SK-N-SH (cell line): ENCODE results near the gene VAPB.

Source experiments
- ELF1 ChIP-seq: IDR thresholded peaks from 2 replicates; pipeline ENCODE4 v1.4.0; 2012
- EZH2phosphoT487 ChIP-seq: fragments of 200-600 bp; sonication (generic); IDR thresholded peaks from 2 replicates; pipeline ENCODE4 v1.6.1; 2017; ENCODE audit warnings: low read depth, mixed run types, mild to moderate bottlenecking, antibody characterized with exemption, moderate library complexity, borderline replicate concordance
- FOXM1 ChIP-seq: IDR thresholded peaks from 2 replicates; pipeline ENCODE4 v1.4.0; 2012; ENCODE audit warnings: low read depth, mild to moderate bottlenecking
- IRF3 ChIP-seq: fragments of 150-350 bp; IDR thresholded peaks from 2 replicates; pipeline ENCODE4 v1.6.1; 2016; ENCODE audit warnings: mild to moderate bottlenecking, low read depth, low read length
- JUND ChIP-seq: IDR thresholded peaks from 2 replicates; pipeline ENCODE4 v1.4.0; 2012
- POLR2AphosphoS5 ChIP-seq: IDR thresholded peaks from 2 replicates; pipeline ENCODE4 v1.6.1; 2012; ENCODE audit warnings: low read depth, low read length
- SIN3A ChIP-seq: IDR thresholded peaks from 2 replicates; pipeline ENCODE4 v1.6.1; 2012; ENCODE audit warnings: low read depth, mild to moderate bottlenecking, low read length, moderate library complexity, borderline replicate concordance
- TAF1 ChIP-seq: IDR thresholded peaks from 2 replicates; pipeline ENCODE4 v1.6.1; 2012; ENCODE audit warnings: low read depth, mild to moderate bottlenecking, low read length, moderate library complexity, borderline replicate concordance
- YY1 ChIP-seq: IDR thresholded peaks from 2 replicates; pipeline ENCODE4 v1.4.0; 2012; ENCODE audit warnings: low read depth, mild to moderate bottlenecking
- TF ChIP-seq, protein P1 (sequence below): fragments of 200-600 bp; sonication (generic); IDR thresholded peaks from 2 replicates; pipeline ENCODE4 v1.6.1; 2017; ENCODE audit warnings: antibody characterized with exemption, mild to moderate bottlenecking, moderate library complexity
- TF ChIP-seq, protein P2 (sequence below): IDR thresholded peaks from 2 replicates; pipeline ENCODE4 v1.4.0; 2012; ENCODE audit warnings: low read depth, borderline replicate concordance
- TF ChIP-seq, protein P3 (sequence below): IDR thresholded peaks from 2 replicates; pipeline ENCODE4 v1.6.1; 2012; ENCODE audit warnings: mild to moderate bottlenecking, low read depth, low read length, moderate library complexity

- TF ChIP-seq, protein P1, sequence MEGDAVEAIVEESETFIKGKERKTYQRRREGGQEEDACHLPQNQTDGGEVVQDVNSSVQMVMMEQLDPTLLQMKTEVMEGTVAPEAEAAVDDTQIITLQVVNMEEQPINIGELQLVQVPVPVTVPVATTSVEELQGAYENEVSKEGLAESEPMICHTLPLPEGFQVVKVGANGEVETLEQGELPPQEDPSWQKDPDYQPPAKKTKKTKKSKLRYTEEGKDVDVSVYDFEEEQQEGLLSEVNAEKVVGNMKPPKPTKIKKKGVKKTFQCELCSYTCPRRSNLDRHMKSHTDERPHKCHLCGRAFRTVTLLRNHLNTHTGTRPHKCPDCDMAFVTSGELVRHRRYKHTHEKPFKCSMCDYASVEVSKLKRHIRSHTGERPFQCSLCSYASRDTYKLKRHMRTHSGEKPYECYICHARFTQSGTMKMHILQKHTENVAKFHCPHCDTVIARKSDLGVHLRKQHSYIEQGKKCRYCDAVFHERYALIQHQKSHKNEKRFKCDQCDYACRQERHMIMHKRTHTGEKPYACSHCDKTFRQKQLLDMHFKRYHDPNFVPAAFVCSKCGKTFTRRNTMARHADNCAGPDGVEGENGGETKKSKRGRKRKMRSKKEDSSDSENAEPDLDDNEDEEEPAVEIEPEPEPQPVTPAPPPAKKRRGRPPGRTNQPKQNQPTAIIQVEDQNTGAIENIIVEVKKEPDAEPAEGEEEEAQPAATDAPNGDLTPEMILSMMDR = no peak
- TF ChIP-seq TAF1 (no peak), POLR2AphosphoS5 (no peak), ELF1 (no peak), SIN3A (no peak), FOXM1 (no peak), EZH2phosphoT487 (no peak), YY1 (no peak), IRF3 (no peak), JUND (no peak)
- TF ChIP-seq, protein P2, sequence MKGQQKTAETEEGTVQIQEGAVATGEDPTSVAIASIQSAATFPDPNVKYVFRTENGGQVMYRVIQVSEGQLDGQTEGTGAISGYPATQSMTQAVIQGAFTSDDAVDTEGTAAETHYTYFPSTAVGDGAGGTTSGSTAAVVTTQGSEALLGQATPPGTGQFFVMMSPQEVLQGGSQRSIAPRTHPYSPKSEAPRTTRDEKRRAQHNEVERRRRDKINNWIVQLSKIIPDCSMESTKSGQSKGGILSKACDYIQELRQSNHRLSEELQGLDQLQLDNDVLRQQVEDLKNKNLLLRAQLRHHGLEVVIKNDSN = no peak
- TF ChIP-seq, protein P3, sequence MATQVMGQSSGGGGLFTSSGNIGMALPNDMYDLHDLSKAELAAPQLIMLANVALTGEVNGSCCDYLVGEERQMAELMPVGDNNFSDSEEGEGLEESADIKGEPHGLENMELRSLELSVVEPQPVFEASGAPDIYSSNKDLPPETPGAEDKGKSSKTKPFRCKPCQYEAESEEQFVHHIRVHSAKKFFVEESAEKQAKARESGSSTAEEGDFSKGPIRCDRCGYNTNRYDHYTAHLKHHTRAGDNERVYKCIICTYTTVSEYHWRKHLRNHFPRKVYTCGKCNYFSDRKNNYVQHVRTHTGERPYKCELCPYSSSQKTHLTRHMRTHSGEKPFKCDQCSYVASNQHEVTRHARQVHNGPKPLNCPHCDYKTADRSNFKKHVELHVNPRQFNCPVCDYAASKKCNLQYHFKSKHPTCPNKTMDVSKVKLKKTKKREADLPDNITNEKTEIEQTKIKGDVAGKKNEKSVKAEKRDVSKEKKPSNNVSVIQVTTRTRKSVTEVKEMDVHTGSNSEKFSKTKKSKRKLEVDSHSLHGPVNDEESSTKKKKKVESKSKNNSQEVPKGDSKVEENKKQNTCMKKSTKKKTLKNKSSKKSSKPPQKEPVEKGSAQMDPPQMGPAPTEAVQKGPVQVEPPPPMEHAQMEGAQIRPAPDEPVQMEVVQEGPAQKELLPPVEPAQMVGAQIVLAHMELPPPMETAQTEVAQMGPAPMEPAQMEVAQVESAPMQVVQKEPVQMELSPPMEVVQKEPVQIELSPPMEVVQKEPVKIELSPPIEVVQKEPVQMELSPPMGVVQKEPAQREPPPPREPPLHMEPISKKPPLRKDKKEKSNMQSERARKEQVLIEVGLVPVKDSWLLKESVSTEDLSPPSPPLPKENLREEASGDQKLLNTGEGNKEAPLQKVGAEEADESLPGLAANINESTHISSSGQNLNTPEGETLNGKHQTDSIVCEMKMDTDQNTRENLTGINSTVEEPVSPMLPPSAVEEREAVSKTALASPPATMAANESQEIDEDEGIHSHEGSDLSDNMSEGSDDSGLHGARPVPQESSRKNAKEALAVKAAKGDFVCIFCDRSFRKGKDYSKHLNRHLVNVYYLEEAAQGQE = no peak
Measured at GRCh38 chr20:58494923-58495622, 106.0 kb downstream of the VAPB start.
